ENCODE data around the gene SEL1L3. TPM values are rescaled to one million over a fixed set of nuclear protein-coding genes. Genes with fewer than 3 reads are reported as not detected.

The SEL1L3 gene
- total RNA-seq, 4 donors from 2014 or later: 6.9 to 13.5 (median 7.5) TPM

- DNase-seq: no peak
- no peaks in the 10 kb centered on the region for H3K4me1 ChIP-seq
- WGBS, 2 donors: 75 to 76% methylated on average over 7 to 11 of the region's 12 CpGs
- H3K27me3 ChIP-seq: no peaks in the 10 kb centered on the region
- TF ChIP-seq POLR2A (IDR thresholded peaks at IDR 0.05): no peak
- TF ChIP-seq, protein P1, sequence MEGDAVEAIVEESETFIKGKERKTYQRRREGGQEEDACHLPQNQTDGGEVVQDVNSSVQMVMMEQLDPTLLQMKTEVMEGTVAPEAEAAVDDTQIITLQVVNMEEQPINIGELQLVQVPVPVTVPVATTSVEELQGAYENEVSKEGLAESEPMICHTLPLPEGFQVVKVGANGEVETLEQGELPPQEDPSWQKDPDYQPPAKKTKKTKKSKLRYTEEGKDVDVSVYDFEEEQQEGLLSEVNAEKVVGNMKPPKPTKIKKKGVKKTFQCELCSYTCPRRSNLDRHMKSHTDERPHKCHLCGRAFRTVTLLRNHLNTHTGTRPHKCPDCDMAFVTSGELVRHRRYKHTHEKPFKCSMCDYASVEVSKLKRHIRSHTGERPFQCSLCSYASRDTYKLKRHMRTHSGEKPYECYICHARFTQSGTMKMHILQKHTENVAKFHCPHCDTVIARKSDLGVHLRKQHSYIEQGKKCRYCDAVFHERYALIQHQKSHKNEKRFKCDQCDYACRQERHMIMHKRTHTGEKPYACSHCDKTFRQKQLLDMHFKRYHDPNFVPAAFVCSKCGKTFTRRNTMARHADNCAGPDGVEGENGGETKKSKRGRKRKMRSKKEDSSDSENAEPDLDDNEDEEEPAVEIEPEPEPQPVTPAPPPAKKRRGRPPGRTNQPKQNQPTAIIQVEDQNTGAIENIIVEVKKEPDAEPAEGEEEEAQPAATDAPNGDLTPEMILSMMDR (IDR thresholded peaks at IDR 0.05): no peak
- intact Hi-C loops (cut with DNase I): no loop called here
- H3K9me3 ChIP-seq: no peaks in the 10 kb centered on the region
- peaks cover 0 to 4% (median 0%) of the 10 kb centered on the region in 3 donors for H3K36me3 ChIP-seq
- no peak overlapping the region for H3K27ac ChIP-seq
- H3K4me3 ChIP-seq: no peak overlapping the region
Measured at GRCh38 chr4:25795566-25796454, 67.0 kb downstream of the SEL1L3 start.

DNA sequence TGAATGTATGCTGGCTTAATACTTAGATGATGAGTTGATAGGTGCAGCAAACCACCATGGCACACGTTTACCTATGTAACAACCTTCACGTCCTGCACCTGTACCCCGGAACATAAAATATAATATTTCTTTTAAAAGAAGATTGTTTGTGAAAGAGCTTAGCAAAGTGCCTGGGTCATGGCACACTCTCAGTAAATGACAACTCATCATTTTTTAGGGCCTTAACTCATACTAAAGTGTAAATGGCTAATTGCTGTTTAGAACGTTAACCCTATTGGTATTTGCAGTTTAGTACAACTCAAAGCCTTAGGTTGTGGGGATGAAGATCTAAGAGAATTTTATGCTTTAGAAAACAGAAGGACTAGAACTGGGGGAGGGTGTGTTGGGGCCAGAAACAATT lies 67.7 kb downstream of the SEL1L3 start:
- Histone ChIP-seq H3K27ac (no peak overlapping the region), H3K4me3 (no peak overlapping the region), H3K36me3 (peaks cover 0 to 4% (median 0%) of the 10 kb centered on the region in 3 donors), H3K9me3 (no peaks in the 10 kb centered on the region), H3K4me1 (no peaks in the 10 kb centered on the region), H3K27me3 (no peaks in the 10 kb centered on the region)
- 93 to 95% methylated on average over 4 of the region's 4 CpGs for WGBS, 2 donors
- DNase-seq: no peak
- intact Hi-C loops (cut with DNase I): no loop called here
- TF ChIP-seq, protein P1 (IDR thresholded peaks at IDR 0.05): no peak
- TF ChIP-seq POLR2A (IDR thresholded peaks at IDR 0.05): no peak

GRCh38 chr4:25792876-25793275 lies 69.9 kb downstream of the SEL1L3 start:
- H3K36me3 ChIP-seq: no peaks in the 10 kb centered on the region
- TF ChIP-seq POLR2A (IDR thresholded peaks at IDR 0.05): no peak
- TF ChIP-seq, protein P1 (IDR thresholded peaks at IDR 0.05): no peak

GRCh38 chr4:25792200-25792791 lies 70.5 kb downstream of the SEL1L3 start:
- H3K27me3 ChIP-seq: no peaks in the 10 kb centered on the region
- WGBS, 2 donors: 75 to 80% methylated on average over 2 to 4 of the region's 5 CpGs
- H3K27ac ChIP-seq: no peak overlapping the region
- TF ChIP-seq, protein P1 (IDR thresholded peaks at IDR 0.05): peak in 3 of 6 experiments; percentile 23 to 44 (median 24)
- no peak for TF ChIP-seq POLR2A (IDR thresholded peaks at IDR 0.05)
- H3K4me1 ChIP-seq: no peaks in the 10 kb centered on the region
- intact Hi-C loops (cut with DNase I): no loop called here
- H3K9me3 ChIP-seq: no peaks in the 10 kb centered on the region
- no peak overlapping the region for H3K4me3 ChIP-seq
- H3K36me3 ChIP-seq: no peaks in the 10 kb centered on the region
- no peak for DNase-seq

More at GRCh38 chr4:25792876-25793275, 69.9 kb downstream of the SEL1L3 start:
- Histone ChIP-seq H3K27me3 (no peaks in the 10 kb centered on the region), H3K4me3 (no peak overlapping the region), H3K4me1 (no peaks in the 10 kb centered on the region), H3K27ac (no peak overlapping the region), H3K9me3 (no peaks in the 10 kb centered on the region)
- WGBS, 2 donors: 88 to 95% methylated on average over 4 of the region's 4 CpGs
- no peak for DNase-seq
- intact Hi-C loops (cut with DNase I): no loop called here

GRCh38 chr4:25790024-25790423 lies 72.8 kb downstream of the SEL1L3 start:
- no peaks in the 10 kb centered on the region for H3K4me1 ChIP-seq
- H3K4me3 ChIP-seq: no peak overlapping the region
- H3K27ac ChIP-seq: no peak overlapping the region
- H3K9me3 ChIP-seq: no peaks in the 10 kb centered on the region
- TF ChIP-seq, protein P1 (IDR thresholded peaks at IDR 0.05): no peak
- TF ChIP-seq POLR2A (IDR thresholded peaks at IDR 0.05): no peak
- 91 to 92% methylated on average over 3 to 5 of the region's 5 CpGs for WGBS, 2 donors
- H3K27me3 ChIP-seq: no peaks in the 10 kb centered on the region
- H3K36me3 ChIP-seq: peaks cover 0 to 5% (median 0%) of the 10 kb centered on the region in 3 donors
- no peak for DNase-seq
- intact Hi-C loops (cut with DNase I): no loop called here
